Heart left ventricle (tissue), 13 donors: ENCODE data around the gene SERPINH1.

Experiments
- CTCF ChIP-seq, 12 donors: fragments of 200-600 bp; sonication (generic) in 4 of 12; IDR thresholded peaks; one replicate each; pipeline versions ENCODE4 v1.5.0 to v1.8.0; 2018 to 2022; ENCODE audit warnings: antibody characterized with exemption in 12 of 12, mild to moderate bottlenecking in 5 of 12
- POLR2A ChIP-seq, 2 donors: fragments of 450-650 bp; IDR thresholded peaks; one replicate each; pipeline ENCODE4 v1.6.1; 2017; ENCODE audit warnings: antibody characterized with exemption in 2 of 2, mild to moderate bottlenecking in 2 of 2, moderate library complexity in 2 of 2
- donor health status: ischemic (EF 13 %, LVEDD 7.1; RV severe dilation, severe dysfunction).
- donor health status: DM: no; HTN: yes; CAD: no.
- donor health status: DM: no; HTN: no; CAD: no.
- donor health status: ischemic (EF 25% LVEDD 6.9; RV normal size, moderate dysfunction).
- donor health status: ischemic (EF 25% LVEDD 5.7; RV mildly dilated, moderate dysfunction).
- donor health status: ischemic (EF 35%, LVEDD 5.7; RV mildly dilated, moderate dysfunction).
- donor health status: nonischemic (EF 11% LVEDD 7.7; RV severe dilation, severe dysfunction).
- donor health status: DM: yes; HTN: yes; CAD: no.
- donor health status: PGD.
- donor health status: ischemic (EF 29% LVEDD 5.4; RV normal size, mild dysfunction).
- donor health status: nonischemic (EF 23%, LVEDD 6.1; RV moderate dilation, normal function).

DNA sequence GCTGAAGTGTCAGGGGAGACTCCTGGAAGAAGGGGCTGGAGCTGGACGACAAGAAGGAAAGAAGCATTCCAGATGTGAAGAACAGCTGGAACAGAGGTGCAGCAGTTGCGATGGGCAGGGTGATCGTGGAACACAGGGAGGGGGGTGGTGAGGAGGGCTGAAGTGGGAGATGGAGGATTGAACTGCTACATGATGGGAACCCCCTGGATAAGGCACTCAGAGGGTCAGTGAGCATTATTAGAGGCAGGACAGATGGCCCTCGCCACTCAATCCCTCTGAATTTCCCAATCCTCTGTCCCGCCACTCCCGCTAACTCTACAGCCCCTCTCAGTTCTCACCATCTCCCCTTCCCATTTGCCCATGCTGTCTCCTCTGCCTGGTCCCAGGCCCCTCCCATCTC, 14.0 kb downstream of the SERPINH1 start:
- no peak for TF ChIP-seq CTCF (IDR thresholded peaks at IDR 0.05)
- no peak for TF ChIP-seq POLR2A (IDR thresholded peaks at IDR 0.05)
